GM19035 (cell line): ENCODE data around the gene TRRAP.
"Not testable (repeated sequence)": the region's sequence is repeated elsewhere in the genome, so short reads cannot be mapped to it uniquely, and the experiment has no call there.

Experiments used
- ATAC-seq: cut with Tn5 transposase; IDR thresholded peaks from one replicate; pipeline ENCODE4 v1.9.1; 2021; ENCODE audit not compliant: unreplicated experiment

Gene TRRAP

DNA sequence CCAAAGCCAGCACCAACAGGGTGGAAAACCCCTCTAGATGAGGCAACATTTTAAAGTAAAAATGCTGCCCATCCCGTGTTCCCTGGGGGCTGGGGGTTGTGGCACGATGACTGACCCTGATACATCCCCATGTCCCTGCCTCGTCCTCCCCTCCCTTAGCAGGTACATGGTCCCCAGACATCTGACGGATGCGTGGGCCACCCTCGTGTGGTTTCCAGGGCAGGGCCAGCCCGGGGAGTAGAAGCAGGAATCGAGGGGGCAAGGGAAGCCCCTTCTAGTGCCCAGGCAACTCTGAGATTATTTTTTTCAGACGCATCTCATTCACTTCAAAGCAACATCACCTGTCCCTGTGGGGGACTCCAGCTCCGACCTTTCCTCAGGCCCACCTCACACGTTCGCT, 12.0 kb upstream of the TRRAP start:
- ATAC-seq: no peak

DNA sequence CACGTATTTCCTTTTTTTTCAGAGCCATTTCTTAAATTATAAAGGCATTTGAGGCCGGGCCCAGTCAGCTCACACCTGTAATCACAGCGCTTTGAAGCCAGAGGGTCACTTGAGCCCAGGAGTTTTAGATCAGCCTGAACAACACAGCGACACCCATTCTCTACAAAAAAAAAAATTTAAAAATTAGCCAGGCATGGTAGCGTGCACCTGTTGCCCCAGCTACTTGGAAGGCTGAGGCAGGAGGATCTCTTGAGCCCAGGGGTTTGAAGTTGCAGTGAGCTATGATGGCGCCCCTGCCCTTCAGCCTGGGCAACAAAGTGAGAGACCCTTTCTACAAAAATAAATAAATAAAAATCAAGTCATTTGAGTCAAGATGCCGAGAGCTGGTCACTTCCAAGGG, 11.6 kb upstream of the TRRAP start:
- no peak for ATAC-seq

DNA sequence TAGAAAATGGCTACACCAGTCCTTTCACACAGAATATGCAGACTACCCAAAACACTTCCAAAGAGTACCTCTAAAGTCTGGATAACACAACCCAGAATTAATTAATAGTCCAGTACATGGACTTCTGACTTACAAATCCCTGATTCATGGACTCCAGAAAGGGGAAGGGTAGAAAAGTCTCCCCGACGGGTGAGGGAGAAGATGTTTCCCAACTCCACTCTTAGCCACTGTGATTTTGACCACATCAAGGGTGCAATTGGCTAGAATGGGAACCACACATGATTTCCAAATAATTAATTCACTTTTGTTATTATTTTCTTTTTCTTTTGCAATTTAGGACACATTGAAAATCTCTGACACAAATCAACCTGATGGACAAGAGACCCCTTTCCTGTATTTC, 9.9 kb upstream of the TRRAP start:
- no peak for ATAC-seq

- ATAC-seq: no peak
These were observed 9.2 kb upstream of the TRRAP start for GRCh38 chr7:98869027-98869596.

GRCh38 chr7:98869597-98870120, 8.7 kb upstream of the TRRAP start, which contains the start of gene TMEM130:
TMEM130 (minus strand) TSS chr7:98870014; CDS start chr7:98869861, 153 bp downstream.
- ATAC-seq: no peak

- ATAC-seq: peak; percentile 72
These were observed 8.1 kb upstream of the TRRAP start for GRCh38 chr7:98870121-98870651.

DNA sequence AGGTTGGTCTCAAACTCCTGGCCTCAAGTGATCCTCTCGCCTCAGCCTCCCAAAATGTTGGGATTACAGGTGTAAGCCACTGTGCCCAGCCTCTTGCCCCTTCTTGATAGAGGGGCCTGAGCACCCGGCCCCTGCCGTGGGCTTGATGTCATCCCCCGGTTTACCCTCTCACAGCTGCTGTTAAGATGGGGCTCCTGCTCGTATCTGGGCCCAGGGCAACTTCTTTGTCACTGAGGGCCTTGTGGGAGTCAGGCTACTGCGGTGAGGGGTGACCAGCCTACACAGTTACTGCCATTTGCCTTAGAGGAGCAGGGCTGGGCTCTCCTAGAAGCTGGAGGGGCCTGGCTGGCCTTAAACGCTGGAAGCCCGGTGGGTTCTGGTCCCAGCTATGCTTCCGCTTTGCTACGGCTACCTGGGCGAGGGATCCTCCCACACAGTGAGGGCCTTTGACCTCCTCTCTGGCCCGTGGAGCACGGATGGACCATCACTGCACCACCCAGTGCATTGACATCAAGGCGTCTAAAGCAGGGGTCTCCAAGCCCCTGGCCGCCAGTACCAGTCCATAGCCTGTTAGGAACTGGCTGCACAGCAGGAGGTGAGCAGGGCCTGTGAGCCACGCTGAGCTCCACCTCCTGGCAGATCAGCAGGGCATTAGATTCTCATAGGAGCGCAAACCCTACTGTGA, 7.4 kb upstream of the TRRAP start:
- ATAC-seq: no peak

- no peak for ATAC-seq
These were observed 5.9 kb upstream of the TRRAP start for GRCh38 chr7:98872328-98872924.

- ATAC-seq: not testable (repeated sequence)
These were observed 4.7 kb upstream of the TRRAP start for GRCh38 chr7:98873610-98874009.

DNA sequence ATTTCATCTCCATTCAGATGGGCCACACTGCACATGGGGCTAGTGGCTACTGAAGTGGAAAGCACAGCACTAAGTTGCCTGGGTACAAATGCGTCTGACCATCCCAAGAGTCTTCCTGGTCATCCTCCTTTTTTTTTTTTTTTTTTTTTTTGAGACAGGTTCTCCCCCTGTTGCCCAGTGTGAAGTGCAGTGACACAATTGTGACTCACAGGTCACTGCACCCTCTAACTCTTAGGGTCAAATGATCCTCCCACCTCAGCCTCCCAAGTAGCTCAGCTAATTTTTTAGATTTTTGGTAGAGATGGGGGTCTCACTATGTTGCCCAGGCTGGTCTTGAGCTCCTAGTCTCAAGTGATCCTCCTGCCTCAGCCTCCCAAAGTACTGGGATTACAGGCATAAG, 3.4 kb upstream of the TRRAP start:
- ATAC-seq: no peak

- ATAC-seq: no peak
These were observed 2.8 kb upstream of the TRRAP start for GRCh38 chr7:98875501-98875900.

DNA sequence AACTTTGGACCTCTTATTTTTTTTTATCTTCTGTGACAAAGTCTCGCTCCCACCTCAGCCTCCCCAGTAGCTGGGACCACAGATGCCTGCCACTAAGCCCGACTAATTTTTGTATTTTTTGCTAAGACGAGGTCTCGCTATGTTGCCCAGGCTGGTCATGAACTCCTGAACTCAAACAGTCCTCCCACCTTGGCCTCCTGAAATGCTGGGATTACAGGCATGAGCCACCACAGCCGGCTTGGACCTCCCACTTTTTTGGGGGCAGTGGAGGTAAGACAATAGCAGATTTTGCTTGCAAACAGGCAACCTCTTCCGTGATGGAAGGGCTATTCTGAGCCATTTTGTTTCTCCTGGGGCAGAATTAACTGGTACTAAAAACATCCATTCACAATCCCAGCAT, 1.2 kb upstream of the TRRAP start:
- ATAC-seq: no peak

DNA sequence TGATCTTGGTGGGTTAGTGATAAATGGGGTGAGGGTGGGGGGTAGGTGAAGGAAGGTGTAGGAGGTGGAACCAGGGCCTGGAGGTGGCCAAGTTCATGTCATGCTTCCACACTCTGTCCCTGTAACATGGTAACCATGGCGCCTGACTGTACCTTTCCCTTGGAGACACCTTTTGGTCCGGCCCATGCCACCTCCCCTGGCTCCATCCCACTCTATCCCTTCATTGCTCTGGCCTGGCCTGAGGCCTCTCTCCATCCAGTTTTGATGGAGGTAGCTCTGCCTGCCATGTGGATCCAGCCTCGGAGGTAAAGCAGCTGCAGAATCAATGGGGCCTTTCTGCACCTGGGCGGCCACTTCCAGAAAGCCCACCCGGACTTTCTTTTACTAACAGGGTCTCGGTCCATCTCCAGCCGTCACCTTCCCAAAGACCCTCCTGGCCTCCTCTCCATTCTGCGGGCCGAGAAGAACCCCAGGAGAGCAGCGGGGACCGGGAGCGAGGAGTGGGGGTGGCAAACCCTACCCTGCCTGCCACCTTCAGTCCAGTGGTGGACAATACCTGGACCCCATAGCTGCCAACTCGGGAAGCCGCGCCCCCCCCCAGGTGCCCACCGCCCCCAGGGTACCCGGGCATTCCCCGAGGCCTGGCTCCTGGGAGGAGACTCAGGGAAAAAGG, 504 bp upstream of the TRRAP start:
- ATAC-seq: no peak

GRCh38 chr7:98879198-98879978, 1.1 kb downstream of the TRRAP start:
- peak; percentile 79 for ATAC-seq

DNA sequence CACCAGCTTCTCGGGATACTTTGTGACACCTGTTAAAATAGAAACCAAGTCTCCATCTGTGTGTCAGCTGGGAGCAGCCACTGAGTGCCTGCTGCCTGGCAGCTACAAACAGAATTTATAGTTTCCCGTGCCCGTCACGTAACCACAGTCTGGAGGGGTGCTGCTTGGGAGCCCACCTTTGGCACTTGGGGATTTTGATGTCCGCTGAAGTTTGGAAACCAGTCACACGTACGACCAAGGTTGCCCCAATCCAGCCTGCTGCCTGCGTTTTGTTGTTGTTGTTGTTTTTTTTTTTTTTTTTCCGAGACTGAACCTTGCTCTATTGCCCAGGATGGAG, 1.6 kb downstream of the TRRAP start:
- ATAC-seq: no peak

DNA sequence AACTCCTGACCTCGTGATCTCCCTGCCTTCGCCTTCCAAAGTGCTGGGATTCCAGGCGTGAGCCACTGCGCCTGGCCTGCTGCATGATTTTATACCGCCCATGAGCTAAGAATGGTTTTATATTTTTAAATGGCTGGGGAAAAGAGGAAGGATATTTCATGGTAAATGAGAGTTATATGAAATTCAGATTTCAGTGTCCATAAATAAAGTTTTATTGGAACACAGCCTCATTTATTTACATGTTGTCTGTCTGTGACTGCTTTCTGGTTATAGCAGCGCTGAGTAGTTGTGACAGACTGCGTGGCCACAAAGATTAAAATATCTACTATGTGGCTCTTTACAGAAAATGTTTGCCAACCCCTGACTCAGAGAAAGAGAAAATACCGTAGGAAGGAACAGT, 2.2 kb downstream of the TRRAP start:
- ATAC-seq: no peak

DNA sequence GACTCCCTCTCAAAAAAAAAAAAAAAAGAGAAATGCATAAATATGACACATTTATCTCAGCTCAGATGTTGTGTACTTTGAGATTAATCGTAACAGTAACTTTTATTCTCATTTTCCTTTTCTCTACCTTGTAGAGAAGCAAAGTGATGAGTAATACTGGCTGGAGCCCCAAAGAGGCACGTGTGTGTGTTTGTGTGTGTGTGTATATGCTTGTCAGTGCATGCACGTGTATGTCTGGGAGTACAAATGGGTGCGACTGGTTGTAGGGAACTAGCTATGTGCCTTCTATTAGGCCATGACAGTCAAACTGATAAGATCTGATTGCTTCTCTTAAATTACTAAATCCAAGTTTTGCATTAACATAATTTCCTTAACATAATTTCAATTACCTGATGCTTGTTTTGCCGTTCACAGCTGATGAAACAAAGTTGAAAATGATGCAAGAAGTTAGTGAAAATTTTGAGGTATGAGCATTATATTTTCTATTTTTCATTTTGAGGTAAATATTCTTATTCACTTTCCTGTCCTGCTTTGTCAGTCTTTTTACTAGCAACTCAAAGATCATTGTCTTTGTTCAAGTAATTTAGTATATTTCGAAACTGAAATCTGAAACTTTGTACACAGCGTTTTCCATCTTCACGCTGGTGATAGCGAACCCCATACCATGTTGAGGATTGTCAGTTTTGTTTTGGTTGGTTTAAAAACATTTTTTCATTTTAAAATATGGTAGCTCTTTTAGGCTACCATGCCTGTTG, 3.4 kb downstream of the TRRAP start:
- ATAC-seq: no peak

DNA sequence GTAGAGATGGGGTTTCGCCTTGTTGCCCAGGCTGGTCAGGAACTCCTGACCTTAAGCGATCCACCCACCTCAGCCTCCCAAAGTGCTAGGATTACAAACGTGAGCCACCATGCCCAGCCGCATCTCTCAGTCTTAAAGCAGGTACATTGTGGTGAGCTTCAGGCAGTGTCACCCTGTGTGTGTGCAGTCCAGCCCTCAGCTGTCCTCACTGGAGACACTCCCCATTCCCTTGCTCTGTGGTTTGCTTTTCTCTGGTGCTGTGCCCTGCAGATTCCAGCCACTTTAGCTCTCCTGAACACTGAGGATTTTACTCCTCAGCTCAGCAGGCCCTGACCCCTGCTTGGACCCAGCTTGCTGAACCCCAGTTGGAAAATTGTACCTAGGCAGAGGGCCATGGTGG, 6.1 kb downstream of the TRRAP start:
- no peak for ATAC-seq

GRCh38 chr7:98887038-98887437, 8.7 kb downstream of the TRRAP start:
- no peak for ATAC-seq

DNA sequence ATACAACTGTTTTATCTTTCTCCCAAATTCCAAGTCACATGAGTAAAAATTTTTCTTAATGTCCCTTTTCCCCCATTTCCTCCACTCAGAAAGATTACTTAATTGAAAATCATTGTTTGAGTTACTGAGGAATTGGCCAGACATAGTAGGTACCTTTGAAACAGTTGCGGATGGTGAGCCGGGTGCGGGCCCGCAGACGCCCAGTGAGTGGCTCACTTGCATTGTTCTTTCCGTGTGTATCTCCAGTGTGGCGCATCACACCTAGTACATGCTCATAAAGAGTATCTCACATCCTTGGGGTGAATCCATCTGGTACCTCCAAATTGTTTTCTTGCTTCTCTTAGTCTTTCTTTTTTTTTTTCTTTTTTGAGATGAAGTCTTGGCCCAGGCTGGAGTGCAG, 14.3 kb downstream of the TRRAP start:
- no peak for ATAC-seq
